Tibial nerve (tissue), 3 donors: ENCODE results near the gene TTC31.

Source experiments
- CTCF ChIP-seq, 5 experiments: fragments of 200-600 bp in 3 of 5; fragments of 450-650 bp in 2 of 5; sonication (generic) in 3 of 5; IDR thresholded peaks; one replicate each; pipeline ENCODE4 v1.5.1; 2016 to 2019; ENCODE audit warnings: antibody characterized with exemption in 5 of 5, mild to moderate bottlenecking in 3 of 5, moderate library complexity in 2 of 5
- POLR2A ChIP-seq, 2 donors: fragments of 450-650 bp; IDR thresholded peaks; one replicate each; pipeline ENCODE4 v1.6.1; 2017; ENCODE audit warnings: antibody characterized with exemption in 2 of 2, mild to moderate bottlenecking in 2 of 2, moderate library complexity in 2 of 2

DNA sequence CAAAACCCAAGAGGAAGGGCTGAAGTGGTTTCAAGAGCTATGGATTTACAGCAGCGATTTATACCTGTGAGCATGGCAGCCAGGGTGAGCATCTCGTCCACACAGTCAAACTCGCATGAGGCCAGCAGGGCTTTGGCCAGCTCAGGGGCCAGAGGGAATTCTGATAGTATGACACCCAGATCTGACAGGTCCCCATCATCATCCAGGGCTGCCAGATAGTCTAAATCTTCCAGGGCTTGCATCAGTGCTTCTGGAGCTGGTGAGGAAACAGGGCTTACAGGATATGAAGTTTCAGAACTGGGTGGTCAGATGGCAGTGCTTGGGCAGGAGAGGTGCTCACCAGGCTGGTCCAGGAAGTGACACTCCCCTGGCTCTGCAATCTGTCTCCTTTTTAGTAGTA is 39.6 kb downstream of the TTC31 start:
- TF ChIP-seq CTCF (IDR thresholded peaks at IDR 0.05) (no peak), POLR2A (IDR thresholded peaks at IDR 0.05) (no peak)
